GM18907 (cell line): ENCODE measurements around the gene SH3GL1.

ENCODE experiments used
- ATAC-seq: cut with Tn5 transposase; IDR thresholded peaks from one replicate; pipeline ENCODE4 v1.9.1; 2021; ENCODE audit warnings: mild to moderate bottlenecking, moderate library complexity; ENCODE audit not compliant: unreplicated experiment

SH3GL1 gene

GRCh38 chr19:4431808-4432674 lies 31.7 kb upstream of the SH3GL1 start:
- ATAC-seq: no peak

- no peak for ATAC-seq
Measured at GRCh38 chr19:4431296-4431695, 30.9 kb upstream of the SH3GL1 start.

GRCh38 chr19:4430760-4431159 lies 30.4 kb upstream of the SH3GL1 start:
- no peak for ATAC-seq

DNA sequence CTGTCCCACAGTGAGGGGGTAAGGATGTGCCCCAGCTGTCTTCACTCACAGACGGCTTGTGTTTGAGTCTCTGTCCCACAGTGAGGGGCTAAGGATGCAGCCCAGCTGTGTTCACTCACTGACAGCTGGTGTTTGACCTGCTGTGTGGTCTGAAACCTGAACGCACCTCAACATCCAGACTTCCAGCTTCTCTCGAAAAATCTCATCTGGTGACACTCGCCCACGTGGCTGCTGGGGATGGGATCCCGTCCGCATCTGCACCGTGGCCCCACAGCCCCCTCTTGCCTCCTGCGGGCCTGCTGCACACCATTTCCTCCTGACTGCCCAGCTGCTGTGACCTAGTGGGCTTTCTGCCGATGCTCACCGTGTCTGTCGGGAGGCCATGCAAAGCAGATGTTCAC lies 29.4 kb upstream of the SH3GL1 start:
- ATAC-seq: no peak

DNA sequence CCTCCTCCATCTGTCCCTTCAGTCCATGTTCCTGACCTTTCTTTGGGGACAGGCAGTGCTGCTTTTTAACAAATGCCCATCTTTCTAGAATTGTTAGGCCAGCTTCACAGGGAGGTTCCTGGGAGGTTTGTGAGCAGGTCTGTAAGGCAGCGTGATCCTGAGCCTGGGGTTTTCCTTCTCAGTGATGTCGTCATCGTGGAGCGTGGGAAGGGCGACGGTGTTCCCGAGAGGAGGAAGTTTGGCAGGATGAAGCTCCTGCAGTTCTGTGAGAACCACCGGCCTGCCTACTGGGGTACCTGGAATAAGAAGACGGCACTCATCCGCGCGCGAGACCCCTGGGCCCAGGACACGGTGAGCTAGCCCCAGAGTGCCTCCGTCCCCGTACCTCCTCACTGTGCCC lies 28.9 kb upstream of the SH3GL1 start:
- ATAC-seq: no peak

DNA sequence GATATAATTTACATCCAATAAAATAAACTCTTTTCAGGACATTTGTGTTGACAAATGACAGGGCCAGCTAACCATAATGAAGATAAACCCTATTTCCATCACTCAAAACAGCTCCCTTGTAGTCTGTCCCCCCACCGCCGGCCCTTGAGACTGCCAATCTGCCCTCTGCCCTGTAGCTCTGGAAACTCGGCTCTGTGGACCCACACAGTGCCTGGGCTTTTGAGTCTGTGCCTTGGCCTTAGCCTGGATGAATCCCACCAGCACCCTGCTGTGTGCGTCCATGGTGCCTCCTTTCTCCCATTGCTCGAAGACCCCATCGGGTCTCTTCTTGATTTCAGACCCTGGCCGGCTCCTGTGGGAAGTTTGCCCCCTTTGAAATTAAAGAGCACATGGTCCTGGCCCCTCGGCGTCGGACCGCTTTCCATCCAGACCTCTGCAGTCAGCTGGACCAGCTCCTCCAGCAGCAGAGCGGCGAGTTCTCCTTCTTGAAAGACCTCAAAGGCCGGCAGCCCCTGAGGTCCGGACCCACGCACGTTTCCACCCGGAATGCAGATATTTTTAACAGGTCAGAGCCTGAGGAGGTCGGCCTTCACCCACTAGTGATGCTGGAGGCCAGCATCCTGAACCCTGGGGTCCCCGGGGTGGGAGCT lies 28.1 kb upstream of the SH3GL1 start:
- no peak for ATAC-seq

DNA sequence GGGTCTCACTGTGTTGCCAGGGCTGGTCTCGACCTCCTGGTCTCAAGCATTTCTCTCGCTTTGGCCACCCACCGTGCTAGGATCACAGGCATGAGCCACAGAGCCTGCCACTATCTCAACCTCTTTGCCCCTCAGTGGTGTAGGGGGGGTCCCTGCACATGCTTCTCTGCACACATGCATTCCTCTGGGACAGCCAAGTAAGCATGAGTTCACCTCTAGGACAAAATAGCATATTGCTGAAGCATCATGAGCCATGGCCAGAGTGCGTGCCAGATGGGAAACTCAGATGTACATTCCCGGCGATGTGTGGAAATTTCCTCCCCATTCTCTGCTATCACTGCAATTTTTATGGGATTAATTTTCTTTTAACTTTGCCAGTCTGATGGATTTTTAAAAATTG lies 25.2 kb upstream of the SH3GL1 start:
- no peak for ATAC-seq

GRCh38 chr19:4423416-4424126 lies 23.2 kb upstream of the SH3GL1 start:
- no peak for ATAC-seq

DNA sequence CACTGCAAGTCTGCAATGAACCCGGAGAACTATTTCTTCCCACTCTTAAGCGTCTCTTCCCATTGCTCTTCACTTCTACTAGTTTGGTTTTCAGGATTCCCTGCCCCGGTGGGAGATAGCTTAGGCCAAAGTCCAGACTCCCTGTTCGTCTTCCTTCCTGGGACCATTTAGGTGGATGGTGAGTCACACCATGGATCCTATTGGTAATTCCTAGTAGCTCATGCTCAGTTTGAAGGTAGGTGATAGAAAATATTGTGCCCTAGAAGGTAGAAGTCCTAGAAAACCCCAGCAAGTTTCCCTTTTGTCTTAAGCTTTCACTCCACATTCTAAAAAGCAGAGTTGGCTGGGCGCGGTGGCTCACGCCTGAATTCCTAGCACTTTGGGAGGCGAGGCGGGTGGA lies 15.9 kb upstream of the SH3GL1 start:
- no peak for ATAC-seq

DNA sequence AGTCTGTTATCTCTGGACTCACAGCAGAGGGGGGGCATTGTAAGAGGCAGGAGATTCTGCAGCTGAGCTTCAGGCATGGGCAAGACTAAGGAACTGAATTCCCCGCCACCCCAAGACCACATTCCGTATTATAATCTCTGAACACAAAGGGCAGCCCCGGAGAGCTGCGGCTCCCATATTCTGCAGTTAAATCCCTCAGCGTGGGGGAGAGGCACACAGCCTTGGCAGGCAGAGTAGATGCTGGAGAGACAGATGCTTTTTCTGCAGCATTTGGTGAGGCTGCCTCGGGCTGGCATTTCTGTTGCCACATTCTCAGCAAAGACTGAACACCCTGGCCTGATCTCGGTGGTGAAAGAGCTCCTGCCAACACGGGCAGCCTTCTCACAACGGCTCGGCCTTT lies 15.0 kb upstream of the SH3GL1 start:
- no peak for ATAC-seq

- no peak for ATAC-seq
Measured at GRCh38 chr19:4414800-4415321, 14.5 kb upstream of the SH3GL1 start.

GRCh38 chr19:4414144-4414799 lies 13.9 kb upstream of the SH3GL1 start:
- no peak for ATAC-seq

- no peak for ATAC-seq
Measured at GRCh38 chr19:4413588-4413987, 13.2 kb upstream of the SH3GL1 start.

DNA sequence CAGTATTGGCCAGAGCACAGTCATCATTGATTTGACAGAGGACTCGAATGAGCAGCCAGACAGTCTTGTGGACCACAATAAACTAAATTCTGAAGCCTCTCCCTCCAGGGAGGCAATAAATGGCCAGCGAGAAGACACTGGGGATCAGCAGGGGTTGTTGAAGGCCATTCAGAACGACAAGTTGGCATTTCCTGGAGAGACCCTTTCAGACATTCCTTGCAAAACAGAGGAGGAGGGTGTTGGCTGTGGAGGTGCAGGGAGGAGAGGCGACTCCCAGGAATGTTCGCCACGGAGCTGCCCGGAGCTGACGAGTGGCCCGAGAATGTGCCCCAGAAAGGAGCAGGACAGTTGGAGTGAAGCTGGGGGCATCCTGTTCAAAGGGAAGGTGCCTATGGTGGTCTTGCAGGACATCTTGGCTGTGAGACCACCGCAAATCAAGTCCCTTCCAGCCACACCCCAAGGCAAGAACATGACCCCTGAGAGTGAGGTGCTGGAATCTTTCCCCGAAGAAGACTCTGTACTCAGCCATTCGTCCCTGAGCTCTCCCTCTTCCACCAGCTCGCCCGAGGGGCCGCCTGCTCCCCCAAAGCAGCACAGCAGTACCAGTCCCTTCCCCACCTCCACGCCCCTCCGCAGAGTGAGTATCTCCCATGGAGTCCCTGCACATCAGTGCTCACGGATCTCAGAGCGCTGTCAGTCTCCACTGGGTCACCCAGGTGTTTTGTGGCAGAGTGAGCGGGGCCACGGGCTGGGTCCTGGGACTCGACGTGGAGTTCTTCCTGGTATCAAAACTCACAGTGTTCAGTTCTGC lies 9.0 kb upstream of the SH3GL1 start:
- no peak for ATAC-seq

GRCh38 chr19:4406626-4407025 lies 6.3 kb upstream of the SH3GL1 start:
- no peak for ATAC-seq

GRCh38 chr19:4405977-4406376 lies 5.6 kb upstream of the SH3GL1 start:
- ATAC-seq: no peak

DNA sequence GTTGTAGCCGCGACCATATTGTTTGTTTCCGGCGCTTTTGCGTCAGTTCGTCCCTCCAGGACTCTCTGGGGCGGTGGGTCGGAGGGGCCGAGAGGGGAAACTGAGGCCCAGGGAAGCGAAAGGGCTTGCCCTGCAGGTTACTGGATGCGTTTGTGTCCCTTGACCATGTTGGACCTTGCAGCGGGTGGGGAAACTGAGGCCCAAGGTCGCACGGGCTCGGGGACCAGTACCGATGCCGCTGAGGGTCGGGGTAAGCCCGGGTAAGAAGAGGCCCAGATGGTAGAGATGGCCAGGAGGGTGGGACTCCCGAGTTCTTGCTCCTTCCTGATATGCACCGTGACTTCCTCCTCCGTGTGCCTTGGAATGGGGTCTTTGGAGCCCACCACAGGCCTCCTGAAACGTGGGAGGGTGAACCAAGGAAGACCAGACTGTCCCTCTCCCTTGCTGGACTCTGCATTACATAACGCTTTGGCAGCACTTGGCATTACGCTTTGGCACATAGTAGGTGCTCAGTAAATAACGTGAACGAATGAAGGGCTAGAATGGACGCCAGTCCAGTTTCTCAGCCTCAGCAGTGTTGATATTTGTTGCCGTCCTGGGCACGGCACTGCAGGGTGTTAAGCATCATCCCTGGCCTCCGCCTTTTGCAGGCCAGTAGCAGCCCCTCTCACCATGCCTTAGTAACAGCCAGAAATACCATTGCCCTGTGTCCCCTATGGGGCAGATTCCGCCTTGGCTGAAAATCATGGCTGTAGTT lies 2.8 kb upstream of the SH3GL1 start:
- ATAC-seq: no peak

DNA sequence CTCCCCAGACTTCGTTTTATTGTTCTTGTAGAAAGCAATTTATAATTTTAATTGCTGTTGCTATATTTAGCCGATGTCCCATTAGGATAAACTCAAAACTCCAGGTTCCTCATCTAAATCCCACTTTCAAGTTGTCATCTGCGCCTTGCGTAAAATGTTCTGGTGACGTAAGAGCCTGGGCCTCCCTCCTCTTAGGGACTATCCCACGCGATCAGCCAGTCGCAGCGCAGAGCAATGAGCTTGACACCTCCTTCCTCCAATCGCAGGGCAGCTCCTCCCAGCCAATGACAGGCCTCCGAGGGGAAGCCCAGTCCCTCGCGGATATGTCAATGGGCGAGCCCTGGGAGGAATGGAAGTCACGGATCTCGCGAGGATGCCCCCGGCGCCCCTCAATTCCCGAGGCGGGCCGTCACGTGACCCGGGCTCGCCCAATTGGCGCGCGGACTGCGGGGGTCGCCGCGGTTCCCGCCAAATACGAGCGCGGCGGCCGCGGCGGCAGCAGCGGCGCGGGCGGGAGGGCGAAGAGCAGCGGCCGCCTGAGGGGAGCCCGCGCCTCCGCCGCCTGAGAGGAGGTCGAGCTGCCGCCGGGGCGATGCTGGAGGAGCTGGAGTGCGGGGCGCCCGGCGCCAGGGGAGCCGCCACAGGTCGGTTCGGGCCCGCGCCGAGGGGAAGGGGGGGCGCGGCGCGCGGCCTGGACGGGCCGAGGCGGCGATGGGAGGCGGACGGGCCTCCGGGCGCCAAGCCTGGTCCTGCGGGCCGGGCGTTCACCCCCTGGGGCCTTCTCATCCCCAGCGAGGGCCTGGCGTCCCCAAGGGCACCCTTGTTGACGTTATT lies 2.0 kb upstream of the SH3GL1 start, which contains the start of gene CHAF1A:
TSS of gene CHAF1A (plus strand) at position 470 of the 834 bp plus-strand sequence. CDS start at position 593, 123 bp downstream.
- peak; percentile 80 for ATAC-seq
